GM18508 (cell line): ENCODE measurements around the gene ESR1.

Experiments used
- ATAC-seq: cut with Tn5 transposase; IDR thresholded peaks from one replicate; pipeline ENCODE4 v1.9.1; 2021; ENCODE audit warnings: moderate number of reproducible peaks; ENCODE audit not compliant: insufficient read depth, unreplicated experiment

Gene ESR1

GRCh38 chr6:152161501-152161900 lies 354.0 kb downstream of the ESR1 start:
- peak; percentile 46 for ATAC-seq

DNA sequence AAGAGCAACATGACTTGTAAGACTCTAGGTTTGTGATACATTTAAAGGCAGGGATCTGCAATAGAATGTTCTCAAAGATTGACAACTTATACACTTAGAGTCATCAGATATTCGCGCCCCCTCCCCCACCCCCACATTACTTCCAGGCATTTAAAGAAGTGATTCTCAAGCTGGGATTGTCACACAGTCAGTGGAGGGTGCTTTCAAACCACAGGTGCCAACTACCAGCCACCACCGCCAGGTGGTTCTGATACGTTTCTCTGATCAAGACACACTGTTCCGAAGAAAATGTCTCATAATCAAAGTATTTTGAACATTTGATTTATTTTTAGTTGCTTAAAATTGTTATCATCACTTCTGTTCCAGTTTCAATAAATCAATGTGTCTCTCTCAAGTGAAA lies 357.5 kb downstream of the ESR1 start:
- ATAC-seq, result no peak

DNA sequence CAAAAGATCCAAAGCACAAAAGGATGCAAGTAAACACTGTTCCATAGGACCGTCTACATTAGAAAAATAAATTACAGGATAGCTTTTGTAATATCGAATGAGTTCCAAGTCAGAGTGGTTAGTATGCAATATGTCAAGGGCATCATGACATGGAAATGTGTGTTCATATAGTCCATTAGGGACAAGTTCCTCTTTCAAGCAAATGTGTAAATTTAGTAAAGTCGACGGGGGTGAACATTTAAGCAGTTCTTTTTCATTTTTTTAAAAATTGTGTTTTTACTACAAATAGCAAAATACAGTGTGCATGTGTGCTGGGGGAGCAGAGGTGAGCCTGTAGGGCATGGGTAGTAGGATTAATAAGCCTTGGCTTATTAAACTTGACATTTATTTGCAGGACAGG lies 359.0 kb downstream of the ESR1 start:
- no peak for ATAC-seq

- no peak for ATAC-seq
Measured at GRCh38 chr6:152166897-152167296, 359.4 kb downstream of the ESR1 start.

- ATAC-seq, result no peak
Measured at GRCh38 chr6:152167641-152168603, 360.4 kb downstream of the ESR1 start.

GRCh38 chr6:152170313-152170701 lies 362.8 kb downstream of the ESR1 start:
- ATAC-seq, result no peak

DNA sequence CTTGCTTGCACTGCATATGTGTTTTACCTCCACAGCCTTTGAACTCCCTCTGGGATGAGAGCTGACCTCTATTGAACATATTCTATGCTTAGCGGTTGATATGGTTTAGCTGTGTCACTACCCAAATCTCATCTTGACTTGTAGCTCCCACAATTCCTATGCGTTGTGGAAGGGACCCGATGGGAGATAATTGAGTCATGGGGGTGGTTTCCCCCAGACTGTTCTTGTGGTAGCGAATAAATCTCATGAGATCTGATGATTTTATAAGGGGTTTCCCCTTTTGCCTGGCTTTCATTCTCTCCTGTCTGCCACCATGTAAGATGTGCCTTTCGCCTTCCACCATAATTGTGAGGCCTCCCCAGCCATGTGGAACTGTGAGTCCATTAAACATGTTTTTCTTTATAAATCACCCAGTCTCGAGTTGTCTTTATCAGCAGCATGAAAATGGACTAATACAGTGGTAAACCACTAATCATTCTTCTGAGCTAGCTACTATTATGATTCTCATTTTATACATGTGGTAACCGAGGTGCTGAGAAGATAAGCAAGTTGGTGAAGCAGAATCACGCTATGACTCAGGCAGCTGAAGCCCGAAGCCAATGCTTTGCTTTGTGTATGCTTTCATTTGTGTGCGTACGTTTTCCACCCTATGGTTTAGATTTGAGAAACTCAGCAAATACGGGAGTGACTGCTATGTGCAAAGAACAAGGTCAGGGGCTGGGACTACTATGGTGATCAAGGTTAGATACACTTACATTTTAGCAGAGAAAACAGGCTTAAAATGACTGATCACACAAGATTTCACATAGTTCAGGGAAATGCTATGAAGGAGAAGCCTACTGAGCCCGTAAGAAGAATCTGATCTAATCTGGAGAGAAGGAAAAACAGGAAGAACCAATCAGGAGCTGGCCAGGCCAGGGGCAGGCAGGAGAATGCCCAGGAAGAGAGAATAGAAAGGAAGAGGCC lies 363.5 kb downstream of the ESR1 start:
- peak; percentile 98 for ATAC-seq

DNA sequence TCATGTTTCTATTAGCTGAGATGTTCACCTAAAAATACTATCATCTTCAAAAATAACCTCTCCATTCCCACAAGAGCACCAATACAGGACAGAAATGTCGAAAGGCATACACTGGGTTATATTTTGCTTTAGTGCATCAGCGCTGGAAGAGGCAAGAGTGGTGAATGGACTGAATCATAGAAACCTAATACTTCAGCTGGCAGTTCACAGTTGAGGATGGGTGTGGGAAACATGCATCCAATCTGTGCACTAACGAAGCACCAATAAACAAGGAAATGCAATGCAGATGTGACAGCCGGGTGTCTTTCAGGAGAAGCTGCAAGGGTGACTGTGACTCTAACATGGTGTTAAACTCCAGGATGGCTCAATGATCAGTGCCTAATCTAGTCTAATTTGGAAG lies 365.8 kb downstream of the ESR1 start:
- no peak for ATAC-seq

DNA sequence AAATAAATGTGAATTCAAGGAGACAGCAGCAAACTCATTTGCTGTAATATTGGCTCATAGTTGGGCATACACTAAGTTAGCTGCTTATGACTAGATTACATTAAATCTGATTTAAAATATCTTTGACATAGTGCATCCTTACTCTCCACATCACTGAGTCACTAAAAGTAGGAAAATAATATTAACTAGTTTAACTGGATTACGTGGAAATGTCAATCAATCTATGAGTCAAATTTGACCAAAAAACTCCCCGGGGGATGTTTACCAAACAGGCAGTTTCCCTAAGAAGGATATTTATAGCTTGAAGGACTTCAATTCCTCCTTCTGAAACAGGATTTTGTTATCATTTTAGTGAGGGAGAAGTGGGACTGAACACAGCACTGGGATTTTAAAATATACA lies 366.5 kb downstream of the ESR1 start:
- no peak for ATAC-seq

- ATAC-seq, result no peak
Measured at GRCh38 chr6:152176268-152176667, 368.8 kb downstream of the ESR1 start.
